Measurements from ENCODE around the gene TAMM41. TPM values are rescaled to one million over a fixed set of nuclear protein-coding genes. Genes with fewer than 3 reads are reported as not detected.

TAMM41 gene
- total RNA-seq, 4 donors from 2014 or later = 4.9 to 29.9 (median 19.1) TPM

GRCh38 chr3:11808231-11808630 is 38.5 kb downstream of the TAMM41 start:
- H3K36me3 ChIP-seq = peaks cover 0 to 8% (median 3%) of the 10 kb centered on the region in 4 donors
- H3K4me3 ChIP-seq = no peak overlapping the region
- no peaks in the 10 kb centered on the region for H3K9me3 ChIP-seq
- intact Hi-C loops (cut with DNase I; ENCODE audit: low total_unique reads) (loop anchor here (10.0 kb wide), 1 partner anchor 153 kb away; no protein-coding TSS in a partner anchor), in situ Hi-C loops (cut with MboI; ENCODE audit: low pct_ligation_motif_present in 1 of 4, low pct_unique_long_range_greater_than_20kb in 1 of 4, low sequenced_read_pairs in 3 of 4) (loop anchor here (10.0 to 25.0 kb wide), 3 partner anchors 146 to 423 kb away; no protein-coding TSS in a partner anchor)
- H3K27ac ChIP-seq = peak overlapping the region; percentile 3 to 64 (median 46)
- peaks cover 0 to 17% (median 2%) of the 10 kb centered on the region in 4 donors for H3K4me1 ChIP-seq
- WGBS, 2 donors (ENCODE audit: low coverage in 1 of 2) = 56 to 74% methylated on average over 3 to 9 of the region's 9 CpGs
- TF ChIP-seq POLR2AphosphoS5 (IDR thresholded peaks at IDR 0.05) (no peak), EP300 (IDR thresholded peaks at IDR 0.05; ENCODE audit: low read depth) (no peak), CTCF (IDR thresholded peaks at IDR 0.05) (no peak), POLR2A (IDR thresholded peaks at IDR 0.05) (no peak)
- peak; percentile 9 for DNase-seq
- H3K27me3 ChIP-seq = no peaks in the 10 kb centered on the region

- TF ChIP-seq POLR2AphosphoS5 (IDR thresholded peaks at IDR 0.05) = no peak
- DNase-seq = no peak
- H3K36me3 ChIP-seq = peaks cover 0 to 10% (median 3%) of the 10 kb centered on the region in 4 donors
- no peak overlapping the region for H3K4me3 ChIP-seq
- in situ Hi-C loops (cut with MboI; ENCODE audit: low pct_ligation_motif_present in 1 of 4, low pct_unique_long_range_greater_than_20kb in 1 of 4, low sequenced_read_pairs in 3 of 4) = loop anchor here (10.0 to 25.0 kb wide), 3 partner anchors 145 to 423 kb away; no protein-coding TSS in a partner anchor
- no peaks in the 10 kb centered on the region for H3K27me3 ChIP-seq
- H3K9me3 ChIP-seq = no peaks in the 10 kb centered on the region
- 71 to 80% methylated on average over 1 to 5 of the region's 5 CpGs for WGBS, 2 donors (ENCODE audit: low coverage in 1 of 2)
- H3K27ac ChIP-seq = peak overlapping the region; percentile 3 to 64 (median 46)
- intact Hi-C loops (cut with DNase I; ENCODE audit: low total_unique reads) = loop anchor here (10.0 kb wide), 1 partner anchor 153 kb away; no protein-coding TSS in a partner anchor
- H3K4me1 ChIP-seq = peaks cover 0 to 17% (median 2%) of the 10 kb centered on the region in 4 donors
These were observed 39.0 kb downstream of the TAMM41 start for GRCh38 chr3:11807686-11808085.

GRCh38 chr3:11805716-11806115 is 41.0 kb downstream of the TAMM41 start:
- no peaks in the 10 kb centered on the region for H3K9me3 ChIP-seq
- no peak overlapping the region for H3K4me3 ChIP-seq
- in situ Hi-C loops (cut with MboI; ENCODE audit: low pct_ligation_motif_present in 1 of 4, low pct_unique_long_range_greater_than_20kb in 1 of 4, low sequenced_read_pairs in 3 of 4) = loop anchor here (10.0 to 25.0 kb wide), 3 partner anchors 143 to 421 kb away; no protein-coding TSS in a partner anchor
- H3K27me3 ChIP-seq = no peaks in the 10 kb centered on the region
- peaks cover 0 to 17% (median 2%) of the 10 kb centered on the region in 4 donors for H3K4me1 ChIP-seq
- no peak for DNase-seq
- WGBS, 2 donors (ENCODE audit: low coverage in 1 of 2) = 94 to 95% methylated on average over 3 to 7 of the region's 7 CpGs
- no peak for TF ChIP-seq EP300 (IDR thresholded peaks at IDR 0.05; ENCODE audit: low read depth)
- no peak for TF ChIP-seq CTCF (IDR thresholded peaks at IDR 0.05)
- no peak overlapping the region for H3K27ac ChIP-seq
- H3K36me3 ChIP-seq = peaks cover 0 to 17% (median 3%) of the 10 kb centered on the region in 4 donors
- intact Hi-C loops (cut with DNase I; ENCODE audit: low total_unique reads) = loop anchor here (10.0 kb wide), 1 partner anchor 151 kb away; no protein-coding TSS in a partner anchor

GRCh38 chr3:11803977-11804892 is 42.5 kb downstream of the TAMM41 start:
- Histone ChIP-seq H3K4me3 (no peak overlapping the region), H3K4me1 (peaks cover 0 to 10% (median 2%) of the 10 kb centered on the region in 4 donors), H3K27me3 (no peaks in the 10 kb centered on the region), H3K9me3 (no peaks in the 10 kb centered on the region), H3K36me3 (peaks cover 0 to 26% (median 3%) of the 10 kb centered on the region in 4 donors), H3K27ac (no peak overlapping the region)
- WGBS, 2 donors (ENCODE audit: low coverage in 1 of 2) = 48 to 50% methylated on average over 2 of the region's 2 CpGs
- DNase-seq = peak; percentile 26
- intact Hi-C loops (cut with DNase I; ENCODE audit: low total_unique reads) = loop anchor here (5.0 to 10.0 kb wide), 2 partner anchors 149 to 427 kb away; no protein-coding TSS in a partner anchor
- in situ Hi-C loops (cut with MboI; ENCODE audit: low pct_ligation_motif_present in 1 of 4, low pct_unique_long_range_greater_than_20kb in 1 of 4, low sequenced_read_pairs in 3 of 4) = loop anchor here (10.0 to 25.0 kb wide), 3 partner anchors 142 to 419 kb away; no protein-coding TSS in a partner anchor
- TF ChIP-seq CTCF (IDR thresholded peaks at IDR 0.05) (peak; percentile 64 to 76 (median 73)), POLR2A (IDR thresholded peaks at IDR 0.05) (no peak)

Measured in transverse colon (tissue), 4 donors.